Neural cell (in vitro differentiated cells): ENCODE measurements around the gene IL4I1. TPM values are rescaled to one million over a fixed set of nuclear protein-coding genes. Genes with fewer than 3 reads are reported as not detected.

Experiments used
- H2AFZ ChIP-seq: fragments of 200-600, 300-800 bp; sonication (generic), shearing (Covaris generic); 2 replicates; pipeline ENCODE4 v1.6.0; 2014; ENCODE audit warnings: low read depth, mild to moderate bottlenecking, antibody characterized with exemption, low read length, moderate library complexity
- H3F3A ChIP-seq: fragments of 200-600 bp; shearing (Covaris generic); 2 replicates; pipeline ENCODE4 v1.6.1; 2016; ENCODE audit warnings: mild to moderate bottlenecking, moderate library complexity, mixed read lengths, antibody characterized with exemption, low read length; ENCODE audit not compliant: insufficient read depth, poor library complexity, severe bottlenecking
- H3K27ac ChIP-seq: fragments of 200-600, 300-800 bp; sonication (generic), shearing (Covaris generic); 2 replicates; pipeline ENCODE4 v1.5.1; 2014; ENCODE audit warnings: mild to moderate bottlenecking, low read length, moderate library complexity
- H3K27me3 ChIP-seq: fragments of 300-800, 200-600 bp; sonication (generic), shearing (Covaris generic); 2 replicates; pipeline ENCODE4 v1.6.0; 2014; ENCODE audit warnings: mild to moderate bottlenecking, low read depth, low read length, moderate library complexity; ENCODE audit not compliant: insufficient read depth
- H3K36me3 ChIP-seq: fragments of 300-800, 200-600 bp; sonication (generic), shearing (Covaris generic); 2 replicates; pipeline ENCODE4 v1.5.1; 2014; ENCODE audit warnings: mild to moderate bottlenecking, antibody characterized with exemption, low read length, moderate library complexity; ENCODE audit not compliant: insufficient read depth
- H3K4me2 ChIP-seq: fragments of 300-800, 200-600 bp; sonication (generic), shearing (Covaris generic); 2 replicates; pipeline ENCODE4 v1.6.0; 2014; ENCODE audit warnings: mild to moderate bottlenecking, low read length
- H3K4me3 ChIP-seq: fragments of 300-800, 200-600 bp; sonication (generic), shearing (Covaris generic); 2 replicates; pipeline ENCODE4 v1.5.1; 2014; ENCODE audit warnings: mild to moderate bottlenecking, low read length, moderate library complexity
- H3K79me2 ChIP-seq: fragments of 200-600 bp; shearing (Covaris generic); replicated peaks from 2 replicates; pipeline ENCODE4 v1.6.0; 2014; ENCODE audit warnings: mild to moderate bottlenecking, low read length, moderate library complexity; ENCODE audit not compliant: insufficient read depth
- H3K9ac ChIP-seq: fragments of 300-800, 200-600 bp; sonication (generic), shearing (Covaris generic); 2 replicates; pipeline ENCODE4 v1.6.1; 2016; ENCODE audit warnings: mild to moderate bottlenecking, low read length, mixed read lengths
- H3K9me2 ChIP-seq: fragments of 200-600 bp; shearing (Covaris generic); 2 replicates; pipeline ENCODE4 v1.6.1; 2016; ENCODE audit warnings: mild to moderate bottlenecking, low read length, mixed read lengths; ENCODE audit not compliant: insufficient read depth
- H3K9me3 ChIP-seq: fragments of 200-600, 300-800 bp; sonication (generic), shearing (Covaris generic); 2 replicates; pipeline ENCODE4 v1.6.1; 2016; ENCODE audit warnings: mild to moderate bottlenecking, mixed run types, low read length, moderate library complexity, mixed read lengths
- H4K20me1 ChIP-seq: fragments of 200-600 bp; shearing (Covaris generic); 2 replicates; pipeline ENCODE4 v1.6.1; 2016; ENCODE audit warnings: mild to moderate bottlenecking, mixed run types; ENCODE audit not compliant: insufficient read depth
- EP300 ChIP-seq: fragments of 450-650 bp; conservative IDR thresholded peaks from 2 replicates; pipeline ENCODE4 v1.6.1; 2014; ENCODE audit warnings: antibody characterized with exemption, mild to moderate bottlenecking, moderate library complexity; ENCODE audit not compliant: poor library complexity, severe bottlenecking
- EZH2 ChIP-seq: fragments of 200-600, 300-800 bp; shearing (Covaris generic), sonication (generic); IDR thresholded peaks from 2 replicates; pipeline ENCODE4 v1.6.1; 2014; ENCODE audit warnings: antibody characterized with exemption, low read length, borderline replicate concordance, mild to moderate bottlenecking; ENCODE audit not compliant: insufficient read depth, poor library complexity, severe bottlenecking
- MXI1 ChIP-seq: fragments of 450-650 bp; conservative IDR thresholded peaks from 2 replicates; pipeline ENCODE4 v1.6.1; 2014; ENCODE audit warnings: antibody characterized with exemption, mild to moderate bottlenecking; ENCODE audit not compliant: poor library complexity, severe bottlenecking
- POLR2AphosphoS5 ChIP-seq: IDR thresholded peaks from 2 replicates; pipeline ENCODE4 v1.6.1; 2012
- polyA plus RNA-seq: library from polyadenylated mRNA; depleted of rRNA; stranded (reverse); fragments of >200 nt; gene quantifications from 2 replicates; pipeline ENCODE4 v1.2.3, GENCODE V29; 2014
- TF ChIP-seq, protein P1 (sequence below): IDR thresholded peaks from 2 replicates; pipeline ENCODE4 v1.6.1; 2012; ENCODE audit warnings: borderline replicate concordance

IL4I1 gene
- polyA plus RNA-seq, 1 donor from 2014 or later = not detected

DNA sequence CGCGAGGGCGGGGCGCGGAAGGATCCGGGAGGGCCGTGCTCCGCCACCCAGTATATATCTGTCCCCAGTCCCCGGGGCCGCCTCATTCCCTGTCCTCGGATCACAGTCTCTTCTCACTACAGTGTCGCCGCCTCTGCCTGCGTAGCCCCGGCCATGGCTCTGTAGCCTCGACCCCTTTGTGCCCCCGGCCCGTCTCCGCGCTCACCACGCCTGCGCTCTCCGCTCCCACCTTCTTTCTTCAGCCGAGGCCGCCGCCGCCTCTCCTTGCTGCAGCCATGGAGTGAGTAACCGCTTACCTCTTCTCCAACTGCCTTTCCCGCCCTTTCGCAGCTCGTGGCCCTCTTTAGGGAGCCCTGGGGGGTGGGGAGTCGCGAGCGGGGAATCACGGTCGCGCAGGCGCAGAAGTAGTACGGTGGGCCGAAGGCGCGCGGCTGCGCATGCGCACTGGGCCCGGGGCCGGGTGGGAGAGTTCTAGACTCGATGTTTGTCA is 32.5 kb upstream of the IL4I1 start, which contains the start of the genes ATF5 and NUP62:
Gene ATF5, plus strand, starts transcription at position 85 of the 490 bp plus-strand sequence. CDS start 1,646 bp downstream, outside the sequence.
Gene NUP62, minus strand, starts transcription at position 384 of the 490 bp plus-strand sequence. CDS start 19,697 bp downstream, outside the sequence.
- Histone ChIP-seq H3K36me3 (no peaks in the 10 kb centered on the region), H3K9me2 (no peaks in the 10 kb centered on the region), H3K4me3 (peak within 1 kb of the TSS; percentile 92), H3K27me3 (no peaks in the 10 kb centered on the region), H3F3A (no peaks in the 10 kb centered on the region), H3K9me3 (no peaks in the 10 kb centered on the region), H2AFZ (peak within 1 kb of the TSS; percentile 59), H3K9ac (peak within 1 kb of the TSS; percentile 97), H3K27ac (peak within 1 kb of the TSS; percentile 96), H4K20me1 (no peaks in the 10 kb centered on the region), H3K4me2 (peak within 1 kb of the TSS; percentile 68), H3K79me2 (peaks cover 45% of the 10 kb centered on the region)
- TF ChIP-seq POLR2AphosphoS5 (peak; percentile 54), EZH2 (no peak)
- TF ChIP-seq, protein P1, sequence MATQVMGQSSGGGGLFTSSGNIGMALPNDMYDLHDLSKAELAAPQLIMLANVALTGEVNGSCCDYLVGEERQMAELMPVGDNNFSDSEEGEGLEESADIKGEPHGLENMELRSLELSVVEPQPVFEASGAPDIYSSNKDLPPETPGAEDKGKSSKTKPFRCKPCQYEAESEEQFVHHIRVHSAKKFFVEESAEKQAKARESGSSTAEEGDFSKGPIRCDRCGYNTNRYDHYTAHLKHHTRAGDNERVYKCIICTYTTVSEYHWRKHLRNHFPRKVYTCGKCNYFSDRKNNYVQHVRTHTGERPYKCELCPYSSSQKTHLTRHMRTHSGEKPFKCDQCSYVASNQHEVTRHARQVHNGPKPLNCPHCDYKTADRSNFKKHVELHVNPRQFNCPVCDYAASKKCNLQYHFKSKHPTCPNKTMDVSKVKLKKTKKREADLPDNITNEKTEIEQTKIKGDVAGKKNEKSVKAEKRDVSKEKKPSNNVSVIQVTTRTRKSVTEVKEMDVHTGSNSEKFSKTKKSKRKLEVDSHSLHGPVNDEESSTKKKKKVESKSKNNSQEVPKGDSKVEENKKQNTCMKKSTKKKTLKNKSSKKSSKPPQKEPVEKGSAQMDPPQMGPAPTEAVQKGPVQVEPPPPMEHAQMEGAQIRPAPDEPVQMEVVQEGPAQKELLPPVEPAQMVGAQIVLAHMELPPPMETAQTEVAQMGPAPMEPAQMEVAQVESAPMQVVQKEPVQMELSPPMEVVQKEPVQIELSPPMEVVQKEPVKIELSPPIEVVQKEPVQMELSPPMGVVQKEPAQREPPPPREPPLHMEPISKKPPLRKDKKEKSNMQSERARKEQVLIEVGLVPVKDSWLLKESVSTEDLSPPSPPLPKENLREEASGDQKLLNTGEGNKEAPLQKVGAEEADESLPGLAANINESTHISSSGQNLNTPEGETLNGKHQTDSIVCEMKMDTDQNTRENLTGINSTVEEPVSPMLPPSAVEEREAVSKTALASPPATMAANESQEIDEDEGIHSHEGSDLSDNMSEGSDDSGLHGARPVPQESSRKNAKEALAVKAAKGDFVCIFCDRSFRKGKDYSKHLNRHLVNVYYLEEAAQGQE = peak; percentile 86

DNA sequence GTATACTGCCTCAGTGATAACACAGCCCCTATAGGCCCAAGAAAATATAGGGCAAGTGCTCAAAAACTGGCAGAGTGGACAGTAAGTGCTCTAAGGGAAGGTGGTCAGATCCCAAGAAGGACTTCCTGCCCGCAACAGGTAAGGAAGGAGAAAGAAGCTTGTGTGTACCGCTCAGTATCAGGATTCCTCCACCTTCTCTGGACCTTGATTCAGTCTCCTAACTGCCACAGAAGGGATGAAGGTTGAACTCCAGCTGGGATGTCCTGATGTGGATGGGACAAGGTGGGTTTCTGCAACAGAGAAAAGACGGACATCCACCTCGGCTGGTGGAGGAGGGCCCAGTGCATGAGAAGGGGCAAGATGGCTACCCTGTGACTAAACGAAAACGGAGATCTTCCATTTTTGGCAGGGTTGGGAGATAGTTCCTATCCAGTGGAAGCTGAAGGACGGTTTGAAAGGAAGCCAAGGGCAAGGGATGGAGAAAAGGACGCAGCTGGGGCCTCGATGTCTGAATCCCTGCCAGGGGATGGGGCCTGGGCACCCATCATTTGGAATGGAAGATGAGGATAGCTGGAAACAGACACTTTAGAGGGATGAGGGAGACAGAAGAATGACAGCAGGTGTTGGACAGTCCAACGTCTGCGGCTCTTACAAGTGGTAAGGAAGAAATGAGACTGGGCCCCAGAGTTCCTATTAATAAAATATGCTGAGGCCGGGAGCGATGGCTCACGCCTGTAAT is 31.0 kb upstream of the IL4I1 start:
- Histone ChIP-seq H3K79me2 (peaks cover 59% of the 10 kb centered on the region), H3K27me3 (no peaks in the 10 kb centered on the region), H3K4me3 (peak overlapping the region; percentile 92), H3K9ac (no peak overlapping the region), H3K4me2 (peak overlapping the region; percentile 48), H3K36me3 (no peaks in the 10 kb centered on the region), H3K27ac (no peak overlapping the region), H3K9me2 (no peaks in the 10 kb centered on the region), H3F3A (no peaks in the 10 kb centered on the region), H3K9me3 (no peaks in the 10 kb centered on the region), H2AFZ (no peak overlapping the region), H4K20me1 (no peaks in the 10 kb centered on the region)
- TF ChIP-seq, protein P1 = no peak
- no peak for TF ChIP-seq MXI1
- no peak for TF ChIP-seq EP300
